Body of pancreas (tissue), 4 donors: ENCODE results near the gene C5orf15. TPM values are rescaled to one million over a fixed set of nuclear protein-coding genes. Genes with fewer than 3 reads are reported as not detected.

Source experiments
- ATAC-seq: fragments of 150-250 bp; one replicate; pipeline ENCODE4 v1.9.1; 2016
- DNase-seq, 4 donors: peaks; one replicate each; pipeline ENCODE4 v3.0.0-alpha.2; 2019
- H3K27ac ChIP-seq, 4 donors: fragments of 200-600 bp; sonication (generic); 1 replicate in 3 of 4; 2 replicates in 1 of 4; pipeline versions ENCODE4 v1.5.1 to v1.6.1; 2016 to 2019; ENCODE audit warnings: mild to moderate bottlenecking in 1 of 4, mixed read lengths in 1 of 4, moderate library complexity in 1 of 4
- H3K27me3 ChIP-seq, 2 donors: fragments of 200-600 bp; sonication (generic); one replicate each; pipeline ENCODE4 v1.6.0; 2016; ENCODE audit warnings: mild to moderate bottlenecking in 1 of 2
- H3K36me3 ChIP-seq, 2 donors: fragments of 200-600 bp; sonication (generic); replicated peaks in 1 of 2; 2 replicates each; pipeline ENCODE4 v1.5.1; 2016; ENCODE audit warnings: low read depth in 2 of 2; ENCODE audit not compliant: insufficient read depth in 1 of 2
- H3K4me1 ChIP-seq: fragments of 200-600 bp; sonication (generic); one replicate; pipeline ENCODE4 v1.6.0; 2016
- H3K4me3 ChIP-seq, 2 donors: fragments of 200-600 bp; sonication (generic); 1 replicate in 1 of 2; 2 replicates in 1 of 2; pipeline ENCODE4 v1.5.1; 2016 to 2019
- H3K9me3 ChIP-seq, 3 donors: fragments of 200-600 bp; sonication (generic); 1 replicate in 2 of 3; 2 replicates in 1 of 3; pipeline ENCODE4 v1.5.1; 2016
- POLR2A ChIP-seq, 3 donors: fragments of 450-650 bp; IDR thresholded peaks; one replicate each; pipeline ENCODE4 v1.6.1; 2016; ENCODE audit warnings: antibody characterized with exemption in 3 of 3, mild to moderate bottlenecking in 2 of 3
- WGBS, 2 donors: methylation state at CpG; one replicate each; pipeline ENCODE4 v1.1.5; 2017; 5-methylcytosine and 5-hydroxymethylcytosine counted together
- intact Hi-C: fragments of 100-400 bp; cut with DNase I; formaldehyde crosslinking; loops from one replicate; pipeline ENCODE4 v1.15.1; 2023
- total RNA-seq, 2 donors: library from RNA; depleted of rRNA; stranded (reverse); fragments of >200 nt; gene quantifications; one replicate each; pipeline ENCODE4 v1.1.0, GENCODE V29; 2016
- TF ChIP-seq, protein P1 (sequence below), 7 experiments: fragments of 450-650 bp in 4 of 7; fragments of 200-600 bp in 3 of 7; sonication (generic) in 3 of 7; IDR thresholded peaks; one replicate each; pipeline ENCODE4 v1.5.1; 2016 to 2019; ENCODE audit warnings: antibody characterized with exemption in 7 of 7

The C5orf15 gene
- total RNA-seq, 2 donors from 2014 or later, result 20.4 to 28.0 TPM

DNA sequence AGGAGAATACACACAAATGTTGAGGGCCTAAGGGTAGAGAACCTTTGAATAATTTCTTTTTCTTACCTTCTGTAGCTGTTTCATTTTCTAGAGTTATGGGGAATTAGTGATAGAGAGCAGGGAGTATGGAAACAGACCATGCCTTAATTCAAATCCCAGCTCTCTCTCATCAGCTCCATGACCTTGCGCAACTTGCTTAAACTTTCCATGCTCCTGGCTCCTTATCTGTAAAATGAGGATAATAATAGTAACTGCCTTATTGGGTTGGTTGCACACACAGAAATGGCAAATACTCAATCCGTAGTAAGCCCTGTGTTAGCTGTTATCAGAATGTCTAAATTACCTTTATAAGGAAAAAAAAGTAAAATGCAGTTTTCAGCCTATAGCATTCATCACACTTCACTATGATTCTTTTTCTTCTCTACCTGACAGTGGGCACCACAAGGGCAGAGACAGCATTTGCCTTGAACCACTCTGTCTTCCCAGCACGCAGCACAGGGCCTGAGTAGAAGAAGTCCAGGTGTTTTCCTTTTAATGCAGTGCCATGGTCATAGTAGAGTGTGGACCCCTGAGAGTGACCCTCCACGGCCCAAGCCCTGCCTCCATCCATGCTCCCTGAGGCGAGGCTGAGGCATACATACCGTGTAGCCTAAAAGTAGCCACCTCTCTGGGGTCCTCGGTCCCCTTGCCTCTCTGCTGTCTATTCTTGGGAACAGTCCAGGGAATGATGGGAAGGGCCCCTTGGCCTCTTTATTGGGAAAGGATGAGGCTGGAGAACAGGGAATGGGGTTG lies 17.4 kb downstream of the C5orf15 start:
- DNase-seq (no peak), ATAC-seq (no peak)
- Histone ChIP-seq H3K4me1 (peaks cover 22% of the 10 kb centered on the region), H3K27ac (no peak overlapping the region), H3K4me3 (no peak overlapping the region), H3K27me3 (no peaks in the 10 kb centered on the region), H3K9me3 (no peaks in the 10 kb centered on the region), H3K36me3 (peaks cover 0 to 4% of the 10 kb centered on the region in 2 donors)
- 75% methylated on average over 7 of the region's 7 CpGs for WGBS, 2 donors
- intact Hi-C loops, result no loop called here
- TF ChIP-seq POLR2A (IDR thresholded peaks at IDR 0.05), result no peak
- TF ChIP-seq, protein P1, sequence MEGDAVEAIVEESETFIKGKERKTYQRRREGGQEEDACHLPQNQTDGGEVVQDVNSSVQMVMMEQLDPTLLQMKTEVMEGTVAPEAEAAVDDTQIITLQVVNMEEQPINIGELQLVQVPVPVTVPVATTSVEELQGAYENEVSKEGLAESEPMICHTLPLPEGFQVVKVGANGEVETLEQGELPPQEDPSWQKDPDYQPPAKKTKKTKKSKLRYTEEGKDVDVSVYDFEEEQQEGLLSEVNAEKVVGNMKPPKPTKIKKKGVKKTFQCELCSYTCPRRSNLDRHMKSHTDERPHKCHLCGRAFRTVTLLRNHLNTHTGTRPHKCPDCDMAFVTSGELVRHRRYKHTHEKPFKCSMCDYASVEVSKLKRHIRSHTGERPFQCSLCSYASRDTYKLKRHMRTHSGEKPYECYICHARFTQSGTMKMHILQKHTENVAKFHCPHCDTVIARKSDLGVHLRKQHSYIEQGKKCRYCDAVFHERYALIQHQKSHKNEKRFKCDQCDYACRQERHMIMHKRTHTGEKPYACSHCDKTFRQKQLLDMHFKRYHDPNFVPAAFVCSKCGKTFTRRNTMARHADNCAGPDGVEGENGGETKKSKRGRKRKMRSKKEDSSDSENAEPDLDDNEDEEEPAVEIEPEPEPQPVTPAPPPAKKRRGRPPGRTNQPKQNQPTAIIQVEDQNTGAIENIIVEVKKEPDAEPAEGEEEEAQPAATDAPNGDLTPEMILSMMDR (IDR thresholded peaks at IDR 0.05), result no peak

DNA sequence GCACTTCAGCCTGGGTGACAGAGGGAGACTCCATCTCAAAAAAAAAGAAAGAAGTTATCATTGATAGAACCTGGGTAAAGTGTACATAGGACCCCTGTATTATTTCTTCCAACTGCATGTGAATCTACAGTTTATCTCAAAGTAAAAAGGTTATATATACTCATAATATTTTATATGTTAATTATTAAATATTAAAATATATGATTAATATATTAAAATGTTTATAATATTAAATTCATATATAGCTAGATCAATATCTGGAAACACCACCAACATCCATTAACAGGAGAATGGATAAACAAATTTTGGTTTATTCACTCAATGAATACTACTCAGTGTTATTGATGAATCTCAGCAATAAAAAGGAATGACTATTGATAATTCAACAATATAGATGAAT lies 19.7 kb downstream of the C5orf15 start:
- intact Hi-C loops, result no loop called here
- Histone ChIP-seq H3K27me3 (no peaks in the 10 kb centered on the region), H3K4me1 (peaks cover 31% of the 10 kb centered on the region), H3K9me3 (no peaks in the 10 kb centered on the region), H3K27ac (no peak overlapping the region), H3K36me3 (no peaks in the 10 kb centered on the region), H3K4me3 (no peak overlapping the region)
- no peak for ATAC-seq
- no peak for DNase-seq
- TF ChIP-seq POLR2A (IDR thresholded peaks at IDR 0.05), result no peak

DNA sequence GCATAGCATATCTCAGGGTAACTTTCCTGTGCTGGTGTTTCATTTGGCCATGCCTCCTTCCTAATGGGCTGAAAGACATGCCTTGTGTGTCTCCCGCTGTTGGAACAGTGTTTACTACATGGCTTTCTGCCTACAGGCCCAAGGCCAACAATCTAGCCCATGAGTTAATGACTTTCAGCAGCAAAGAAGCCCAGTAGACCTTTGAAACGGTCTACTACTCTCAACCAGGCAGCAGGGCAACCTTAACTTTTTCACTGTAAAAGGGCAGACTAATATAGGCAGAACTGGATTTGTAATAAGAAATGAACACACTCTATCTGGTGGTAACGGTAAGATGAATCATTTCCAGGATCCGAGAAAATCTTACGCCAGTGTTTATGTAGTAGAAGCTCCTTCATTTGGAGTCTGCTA lies 21.0 kb downstream of the C5orf15 start:
- peak; percentile 44 to 76 (median 62) for DNase-seq
- WGBS, 2 donors, result 43 to 47% methylated on average over 4 to 5 of the region's 5 CpGs
- ATAC-seq, result peak; percentile 57
- peaks cover 38% of the 10 kb centered on the region for H3K4me1 ChIP-seq
- H3K4me3 ChIP-seq, result no peak overlapping the region
- no peaks in the 10 kb centered on the region for H3K27me3 ChIP-seq
- H3K27ac ChIP-seq, result peak overlapping the region in 2 of 4 donors; percentile 5 to 22
- intact Hi-C loops, result no loop called here
- TF ChIP-seq, protein P1 (IDR thresholded peaks at IDR 0.05), result no peak
- TF ChIP-seq POLR2A (IDR thresholded peaks at IDR 0.05), result no peak
- H3K9me3 ChIP-seq, result no peaks in the 10 kb centered on the region
- H3K36me3 ChIP-seq, result no peaks in the 10 kb centered on the region

DNA sequence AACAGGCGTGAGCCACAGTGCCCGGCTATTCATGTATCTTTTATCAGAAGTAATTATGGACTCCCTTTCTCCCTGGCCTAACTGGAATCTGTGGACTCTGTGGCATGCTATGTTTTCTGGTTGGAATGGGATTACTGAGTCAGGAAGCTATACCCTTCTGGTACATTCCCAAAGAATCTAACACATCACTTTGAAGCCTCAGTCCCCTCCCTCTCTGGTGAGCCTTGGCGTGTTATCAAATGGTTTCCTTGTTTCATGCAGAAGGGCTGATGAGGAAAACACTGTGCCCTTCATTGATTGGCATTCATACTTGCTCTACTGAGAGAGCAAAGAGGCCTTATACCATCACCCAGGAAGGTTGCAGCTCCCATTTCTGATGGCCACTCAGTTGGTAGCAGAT lies 22.9 kb downstream of the C5orf15 start:
- DNase-seq, result no peak
- H3K4me3 ChIP-seq, result no peak overlapping the region
- H3K27ac ChIP-seq, result no peak overlapping the region
- peaks cover 28% of the 10 kb centered on the region for H3K4me1 ChIP-seq
- no peak for TF ChIP-seq POLR2A (IDR thresholded peaks at IDR 0.05)
- TF ChIP-seq, protein P1 (IDR thresholded peaks at IDR 0.05), result no peak
- intact Hi-C loops, result no loop called here
- H3K27me3 ChIP-seq, result no peaks in the 10 kb centered on the region
- WGBS, 2 donors, result 76 to 89% methylated on average over 3 of the region's 3 CpGs
- no peaks in the 10 kb centered on the region for H3K9me3 ChIP-seq
- H3K36me3 ChIP-seq, result no peaks in the 10 kb centered on the region
- ATAC-seq, result no peak

DNA sequence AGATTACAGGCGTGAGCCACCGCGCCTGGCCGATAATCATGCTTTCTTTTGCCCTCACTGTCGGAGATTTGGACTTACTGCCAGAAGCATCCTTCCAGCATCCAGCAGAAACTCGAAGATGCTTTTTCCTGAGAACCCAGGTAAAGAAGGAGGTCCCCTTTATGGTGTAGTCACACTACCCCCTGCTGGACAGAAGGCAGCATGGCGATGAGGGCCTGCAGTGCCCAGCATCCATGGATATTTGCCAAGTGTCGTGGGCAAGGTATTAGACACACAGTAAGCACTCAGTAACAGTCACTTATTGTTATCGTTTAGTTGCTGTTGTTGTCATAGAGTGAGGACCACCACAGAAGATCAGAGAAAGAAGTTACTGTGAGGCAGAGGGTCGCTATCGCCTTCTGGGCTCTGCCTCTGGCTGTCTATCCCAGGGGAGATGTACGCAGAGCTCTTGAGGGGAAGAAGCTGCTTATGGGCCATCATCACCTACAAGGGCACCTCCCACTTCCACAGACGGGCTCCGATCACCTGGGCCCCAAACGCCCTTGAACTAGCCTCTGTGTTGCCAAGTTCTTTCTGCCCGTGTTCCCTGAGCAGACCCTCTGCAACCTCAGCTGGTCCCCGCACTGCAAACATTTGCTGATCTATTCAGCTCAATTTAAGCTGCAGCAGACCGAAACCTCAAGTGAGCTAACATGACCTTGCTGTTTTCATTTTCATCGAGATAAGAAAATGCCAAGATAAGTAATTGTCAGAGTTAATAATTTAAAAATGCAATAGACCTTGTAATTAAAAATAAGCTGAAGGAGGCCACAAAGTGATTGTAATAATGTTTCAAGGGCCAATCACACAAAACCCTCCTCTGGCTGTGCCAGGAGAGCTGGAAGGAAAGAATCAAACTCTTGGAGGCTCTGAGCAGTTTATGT lies 23.9 kb downstream of the C5orf15 start:
- Histone ChIP-seq H3K9me3 (no peaks in the 10 kb centered on the region), H3K27ac (peak overlapping the region in 3 of 4 donors; percentile 25 to 36 (median 33)), H3K27me3 (no peaks in the 10 kb centered on the region), H3K4me3 (no peak overlapping the region), H3K4me1 (peaks cover 31% of the 10 kb centered on the region), H3K36me3 (no peaks in the 10 kb centered on the region)
- peak; percentile 70 for ATAC-seq
- DNase-seq, result peak; percentile 72 to 84 (median 78)
- TF ChIP-seq, protein P1 (IDR thresholded peaks at IDR 0.05), result peak; percentile 44 to 83 (median 73)
- TF ChIP-seq POLR2A (IDR thresholded peaks at IDR 0.05), result no peak
- WGBS, 2 donors, result 27 to 30% methylated on average over 17 to 19 of the region's 19 CpGs
- intact Hi-C loops, result no loop called here
